ENCODE results near the gene FOXL2.

Gene FOXL2

GRCh38 chr3:138985932-138986331 lies 39.0 kb upstream of the FOXL2 start:
- no peak overlapping the region for H3K4me3 ChIP-seq (ENCODE audit: low read length, poor library complexity, severe bottlenecking)
- H3K9me3 ChIP-seq (ENCODE audit: insufficient read depth, low read depth, low read length): no peaks in the 10 kb centered on the region
- H3K27me3 ChIP-seq (ENCODE audit: insufficient read depth, low read length, poor library complexity, severe bottlenecking): no peaks in the 10 kb centered on the region
- no peaks in the 10 kb centered on the region for H3K9me2 ChIP-seq (replicated peaks; ENCODE audit: low read depth, low read length)
- no peaks in the 10 kb centered on the region for H3K79me2 ChIP-seq (ENCODE audit: insufficient read depth, low read length)
- no peak overlapping the region for H3K9ac ChIP-seq (ENCODE audit: low read depth, low read length, poor library complexity, severe bottlenecking)
- no peaks in the 10 kb centered on the region for H3K4me1 ChIP-seq (ENCODE audit: insufficient read depth, low read length, poor library complexity, severe bottlenecking)
- TF ChIP-seq EZH2phosphoT487 (IDR thresholded peaks at IDR 0.05; ENCODE audit: borderline replicate concordance) (no peak), CTCF (conservative IDR thresholded peaks at IDR 0.05; ENCODE audit: low read length) (no peak)
- no peak overlapping the region for H3K4me2 ChIP-seq (ENCODE audit: low read depth, low read length, poor library complexity, severe bottlenecking)
- H3F3A ChIP-seq (ENCODE audit: low read depth): no peaks in the 10 kb centered on the region
- H2AFZ ChIP-seq (ENCODE audit: low read length): no peak overlapping the region
- no peaks in the 10 kb centered on the region for H3K36me3 ChIP-seq (ENCODE audit: insufficient read depth, low read length)
- H4K20me1 ChIP-seq (ENCODE audit: insufficient read depth, low read length, poor library complexity, severe bottlenecking): no peaks in the 10 kb centered on the region

- Histone ChIP-seq H3K9me3 (ENCODE audit: insufficient read depth, low read depth, low read length) (no peaks in the 10 kb centered on the region), H3K79me2 (ENCODE audit: insufficient read depth, low read length) (no peaks in the 10 kb centered on the region), H4K20me1 (ENCODE audit: insufficient read depth, low read length, poor library complexity, severe bottlenecking) (no peaks in the 10 kb centered on the region), H3K4me3 (ENCODE audit: low read length, poor library complexity, severe bottlenecking) (no peak overlapping the region), H3K36me3 (ENCODE audit: insufficient read depth, low read length) (no peaks in the 10 kb centered on the region), H3K4me1 (ENCODE audit: insufficient read depth, low read length, poor library complexity, severe bottlenecking) (no peaks in the 10 kb centered on the region), H3F3A (ENCODE audit: low read depth) (no peaks in the 10 kb centered on the region), H3K4me2 (ENCODE audit: low read depth, low read length, poor library complexity, severe bottlenecking) (no peak overlapping the region), H3K27me3 (ENCODE audit: insufficient read depth, low read length, poor library complexity, severe bottlenecking) (no peaks in the 10 kb centered on the region), H2AFZ (ENCODE audit: low read length) (no peak overlapping the region), H3K9me2 (replicated peaks; ENCODE audit: low read depth, low read length) (no peaks in the 10 kb centered on the region), H3K9ac (ENCODE audit: low read depth, low read length, poor library complexity, severe bottlenecking) (no peak overlapping the region)
- TF ChIP-seq EZH2phosphoT487 (IDR thresholded peaks at IDR 0.05; ENCODE audit: borderline replicate concordance) (no peak), CTCF (conservative IDR thresholded peaks at IDR 0.05; ENCODE audit: low read length) (no peak)
These were observed 37.9 kb upstream of the FOXL2 start for GRCh38 chr3:138984816-138985215.

- H3K9me2 ChIP-seq (replicated peaks; ENCODE audit: low read depth, low read length): no peaks in the 10 kb centered on the region
- no peaks in the 10 kb centered on the region for H3K9me3 ChIP-seq (ENCODE audit: insufficient read depth, low read depth, low read length)
- H3K9ac ChIP-seq (ENCODE audit: low read depth, low read length, poor library complexity, severe bottlenecking): no peak overlapping the region
- no peaks in the 10 kb centered on the region for H3K79me2 ChIP-seq (ENCODE audit: insufficient read depth, low read length)
- H3K4me2 ChIP-seq (ENCODE audit: low read depth, low read length, poor library complexity, severe bottlenecking): no peak overlapping the region
- no peak overlapping the region for H3K4me3 ChIP-seq (ENCODE audit: low read length, poor library complexity, severe bottlenecking)
- H3K4me1 ChIP-seq (ENCODE audit: insufficient read depth, low read length, poor library complexity, severe bottlenecking): peaks cover 10% of the 10 kb centered on the region
- no peak overlapping the region for H2AFZ ChIP-seq (ENCODE audit: low read length)
- H3F3A ChIP-seq (ENCODE audit: low read depth): no peaks in the 10 kb centered on the region
- TF ChIP-seq EZH2phosphoT487 (IDR thresholded peaks at IDR 0.05; ENCODE audit: borderline replicate concordance) (no peak), CTCF (conservative IDR thresholded peaks at IDR 0.05; ENCODE audit: low read length) (no peak)
- no peaks in the 10 kb centered on the region for H3K36me3 ChIP-seq (ENCODE audit: insufficient read depth, low read length)
- H4K20me1 ChIP-seq (ENCODE audit: insufficient read depth, low read length, poor library complexity, severe bottlenecking): no peaks in the 10 kb centered on the region
- no peaks in the 10 kb centered on the region for H3K27me3 ChIP-seq (ENCODE audit: insufficient read depth, low read length, poor library complexity, severe bottlenecking)
These were observed 29.1 kb upstream of the FOXL2 start for GRCh38 chr3:138976047-138976446.
